Measurements from ENCODE around the gene CD33. TPM values are rescaled to one million over a fixed set of nuclear protein-coding genes. Genes with fewer than 3 reads are reported as not detected.

Gene CD33
- total and polyA plus RNA-seq, 2 of the 8 experiments (the other 6 are each of a cell fraction or from before 2014, with no cell fraction given), result 0.06 TPM; not detected in 1

- TF ChIP-seq FOSL1 (IDR thresholded peaks at IDR 0.05; ENCODE audit: insufficient read depth, low read depth, low read length) (no peak), ASH2L (IDR thresholded peaks at IDR 0.05; ENCODE audit: low read length) (no peak)
Measured at GRCh38 chr19:51186323-51186722, 38.6 kb upstream of the CD33 start (continued).
